OCI-M2 (cell line): ENCODE results near the gene GUCA1C.

ENCODE experiments used
- DNase-seq: peaks from one replicate; lab custom pipeline; 2025; ENCODE audit not compliant: unreplicated experiment; lab: John Stamatoyannopoulos, UW

Gene GUCA1C

GRCh38 chr3:108914774-108915641, 38.7 kb downstream of the GUCA1C start:
- DNase-seq, result no peak

- no peak for DNase-seq
Measured at GRCh38 chr3:108909799-108910198, 43.9 kb downstream of the GUCA1C start.

- no peak for DNase-seq
Measured at GRCh38 chr3:108907194-108907593, 46.5 kb downstream of the GUCA1C start.

GRCh38 chr3:108899530-108899929, 54.1 kb downstream of the GUCA1C start:
- DNase-seq, result no peak

- no peak for DNase-seq
Measured at GRCh38 chr3:108897883-108898282, 55.8 kb downstream of the GUCA1C start.

- no peak for DNase-seq
Measured at GRCh38 chr3:108894981-108895380, 58.7 kb downstream of the GUCA1C start.

- DNase-seq, result no peak
Measured at GRCh38 chr3:108891833-108892232, 61.8 kb downstream of the GUCA1C start.

GRCh38 chr3:108887777-108888176, 65.9 kb downstream of the GUCA1C start:
- DNase-seq, result no peak

- no peak for DNase-seq
Measured at GRCh38 chr3:108887121-108887520, 66.6 kb downstream of the GUCA1C start.

- DNase-seq, result no peak
Measured at GRCh38 chr3:108883373-108883772, 70.3 kb downstream of the GUCA1C start.

GRCh38 chr3:108882762-108883161, 70.9 kb downstream of the GUCA1C start:
- DNase-seq, result no peak

- DNase-seq, result no peak
Measured at GRCh38 chr3:108879915-108880314, 73.8 kb downstream of the GUCA1C start.

- DNase-seq, result no peak
Measured at GRCh38 chr3:108877901-108878300, 75.8 kb downstream of the GUCA1C start.

- no peak for DNase-seq
Measured at GRCh38 chr3:108863799-108864135, 89.9 kb downstream of the GUCA1C start.

- no peak for DNase-seq
Measured at GRCh38 chr3:108862865-108863798, 90.5 kb downstream of the GUCA1C start.

- DNase-seq, result no peak
Measured at GRCh38 chr3:108861401-108861800, 92.3 kb downstream of the GUCA1C start.
